Duodenal mucosa (tissue), 2 donors: ENCODE data around the gene CEP295NL.
A peak's percentile ranks its signal among the peaks of the same experiment; 100 is the strongest.

ENCODE experiments used
- H3K27ac ChIP-seq: one replicate; pipeline ENCODE4 v1.7.0; 2013; ENCODE audit warnings: low read depth, low read length
- H3K27me3 ChIP-seq, 2 donors: one replicate each; pipeline ENCODE4 v1.7.0; 2013; ENCODE audit warnings: low read length in 2 of 2, control low read depth in 1 of 2; ENCODE audit not compliant: insufficient read depth in 2 of 2, control insufficient read depth in 1 of 2
- H3K36me3 ChIP-seq, 2 donors: one replicate each; pipeline ENCODE4 v1.7.0; 2013; ENCODE audit warnings: low read length in 2 of 2, control low read depth in 1 of 2; ENCODE audit not compliant: insufficient read depth in 2 of 2, control insufficient read depth in 1 of 2
- H3K4me1 ChIP-seq, 2 donors: one replicate each; pipeline ENCODE4 v1.7.0; 2013; ENCODE audit warnings: low read length in 2 of 2, control low read depth in 1 of 2; ENCODE audit not compliant: insufficient read depth in 2 of 2, control insufficient read depth in 1 of 2
- H3K4me3 ChIP-seq, 2 donors: one replicate each; pipeline ENCODE4 v1.7.0; 2013; ENCODE audit warnings: low read length in 2 of 2, low read depth in 1 of 2
- H3K9ac ChIP-seq, 2 donors: one replicate each; pipeline ENCODE4 v1.7.0; 2013; ENCODE audit warnings: low read length in 2 of 2, low read depth in 1 of 2
- H3K9me3 ChIP-seq, 2 donors: one replicate each; pipeline ENCODE4 v1.7.0; 2013; ENCODE audit warnings: low read length in 2 of 2, control low read depth in 1 of 2; ENCODE audit not compliant: control insufficient read depth in 1 of 2

The CEP295NL gene

GRCh38 chr17:78929908-78930775 lies 27.1 kb upstream of the CEP295NL start:
- H3K9ac ChIP-seq = no peak overlapping the region
- H3K27me3 ChIP-seq = peaks cover 0 to 2% of the 10 kb centered on the region in 2 donors
- H3K4me1 ChIP-seq = peaks cover 16 to 18% of the 10 kb centered on the region in 2 donors
- H3K9me3 ChIP-seq = no peaks in the 10 kb centered on the region
- no peak overlapping the region for H3K4me3 ChIP-seq
- no peaks in the 10 kb centered on the region for H3K36me3 ChIP-seq
- H3K27ac ChIP-seq = no peak overlapping the region

DNA sequence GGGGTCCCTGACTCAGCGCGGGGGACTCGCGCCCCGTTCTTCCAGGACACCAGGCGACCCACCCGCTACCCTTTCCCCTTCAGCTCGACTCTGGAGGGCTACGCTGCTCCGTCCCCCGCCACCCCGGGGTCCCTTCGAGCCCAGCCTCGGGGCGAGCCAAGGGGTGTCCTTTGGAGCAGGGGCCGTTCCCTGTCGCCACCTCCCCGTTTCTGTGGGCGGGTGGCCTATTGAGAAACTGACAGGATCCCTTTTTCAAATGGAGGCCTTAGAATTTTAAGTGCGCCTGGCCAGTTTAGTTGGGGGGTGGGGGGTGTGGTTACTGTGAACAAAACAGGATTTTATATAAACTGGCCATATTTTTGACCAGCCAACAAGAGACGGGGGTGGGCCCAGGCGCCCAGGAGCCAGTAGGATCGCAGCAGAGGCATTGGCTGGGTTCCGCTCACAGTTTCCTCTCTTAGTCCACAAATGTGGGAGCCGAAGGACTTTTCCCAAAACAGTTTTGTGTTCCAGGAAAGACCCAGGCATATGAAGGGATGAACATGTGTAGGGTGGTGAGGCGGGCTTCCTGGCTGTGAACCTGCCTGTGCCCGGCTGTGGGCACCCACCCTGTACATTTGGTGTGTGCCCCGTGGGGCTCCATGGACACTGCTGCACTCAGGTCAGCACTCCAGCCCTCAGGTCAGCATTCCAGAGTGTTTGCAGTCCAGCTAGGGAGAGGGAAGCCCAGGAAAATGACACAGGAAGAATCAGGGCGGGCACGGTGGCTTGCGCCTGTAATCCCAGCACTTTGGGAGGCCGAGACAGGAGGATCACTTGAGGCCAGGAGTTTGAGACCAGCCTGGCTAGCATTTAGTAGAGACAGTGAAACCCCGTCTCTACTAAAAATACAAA lies 22.9 kb upstream of the CEP295NL start:
- peaks cover 14 to 17% of the 10 kb centered on the region in 2 donors for H3K4me1 ChIP-seq
- no peaks in the 10 kb centered on the region for H3K9me3 ChIP-seq
- H3K36me3 ChIP-seq = no peaks in the 10 kb centered on the region
- H3K27me3 ChIP-seq = peaks cover 0 to 2% of the 10 kb centered on the region in 2 donors
- peak overlapping the region; percentile 85 for H3K27ac ChIP-seq
- peak overlapping the region; percentile 15 to 48 for H3K4me3 ChIP-seq
- H3K9ac ChIP-seq = peak overlapping the region in 1 of 2 donors; percentile 57

GRCh38 chr17:78925234-78925633 lies 22.2 kb upstream of the CEP295NL start, which contains the start of gene TIMP2:
TSS of gene TIMP2 (minus strand) at chr17:78925387. CDS start at chr17:78925088, 299 bp downstream.
- peaks cover 14 to 21% of the 10 kb centered on the region in 2 donors for H3K4me1 ChIP-seq
- H3K27me3 ChIP-seq = peaks cover 0 to 2% of the 10 kb centered on the region in 2 donors
- H3K4me3 ChIP-seq = peak within 1 kb of the TSS; percentile 66 to 84
- H3K36me3 ChIP-seq = no peaks in the 10 kb centered on the region
- peak within 1 kb of the TSS; percentile 57 to 59 for H3K9ac ChIP-seq
- H3K27ac ChIP-seq = peak within 1 kb of the TSS; percentile 85
- no peaks in the 10 kb centered on the region for H3K9me3 ChIP-seq

DNA sequence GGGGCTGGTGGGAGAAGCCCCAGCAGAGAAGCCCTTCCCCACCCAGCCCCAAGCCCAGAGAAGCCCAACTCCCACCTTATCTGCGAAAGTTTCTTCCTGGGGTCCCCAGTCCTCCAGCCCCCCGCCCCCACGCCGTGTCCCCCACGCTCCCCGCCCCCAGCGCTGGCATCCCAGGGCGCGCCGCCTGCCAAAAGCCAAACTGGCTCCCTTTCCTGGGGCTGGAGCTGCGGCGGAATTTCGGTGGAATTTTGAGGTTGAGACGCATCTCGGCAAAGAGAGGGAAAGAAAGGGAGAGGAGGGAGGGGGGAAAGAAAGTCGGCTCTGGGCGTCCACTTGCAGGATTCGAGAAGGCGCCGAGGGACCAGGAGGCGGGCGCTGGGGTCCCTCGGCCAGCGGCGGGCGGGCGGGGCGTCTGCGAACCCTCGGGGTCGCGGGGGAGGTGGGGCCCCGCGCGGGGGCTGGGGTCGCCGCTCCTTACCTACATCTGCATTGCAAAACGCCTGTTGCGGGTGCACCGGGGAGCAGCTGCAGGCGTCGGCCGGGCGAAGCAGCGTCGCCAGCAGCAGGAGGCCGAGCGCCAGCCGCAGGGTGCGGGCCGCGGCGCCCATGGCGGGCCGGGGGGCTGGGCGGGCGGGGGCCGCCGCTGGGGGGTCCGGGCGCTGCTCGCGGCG lies 21.6 kb upstream of the CEP295NL start:
- Histone ChIP-seq H3K27ac (peak overlapping the region; percentile 62), H3K9me3 (no peaks in the 10 kb centered on the region), H3K4me1 (peaks cover 14 to 21% of the 10 kb centered on the region in 2 donors), H3K4me3 (peak overlapping the region; percentile 66 to 84), H3K9ac (peak overlapping the region; percentile 55 to 59), H3K27me3 (peaks cover 0 to under 1% of the 10 kb centered on the region in 2 donors), H3K36me3 (no peaks in the 10 kb centered on the region)

DNA sequence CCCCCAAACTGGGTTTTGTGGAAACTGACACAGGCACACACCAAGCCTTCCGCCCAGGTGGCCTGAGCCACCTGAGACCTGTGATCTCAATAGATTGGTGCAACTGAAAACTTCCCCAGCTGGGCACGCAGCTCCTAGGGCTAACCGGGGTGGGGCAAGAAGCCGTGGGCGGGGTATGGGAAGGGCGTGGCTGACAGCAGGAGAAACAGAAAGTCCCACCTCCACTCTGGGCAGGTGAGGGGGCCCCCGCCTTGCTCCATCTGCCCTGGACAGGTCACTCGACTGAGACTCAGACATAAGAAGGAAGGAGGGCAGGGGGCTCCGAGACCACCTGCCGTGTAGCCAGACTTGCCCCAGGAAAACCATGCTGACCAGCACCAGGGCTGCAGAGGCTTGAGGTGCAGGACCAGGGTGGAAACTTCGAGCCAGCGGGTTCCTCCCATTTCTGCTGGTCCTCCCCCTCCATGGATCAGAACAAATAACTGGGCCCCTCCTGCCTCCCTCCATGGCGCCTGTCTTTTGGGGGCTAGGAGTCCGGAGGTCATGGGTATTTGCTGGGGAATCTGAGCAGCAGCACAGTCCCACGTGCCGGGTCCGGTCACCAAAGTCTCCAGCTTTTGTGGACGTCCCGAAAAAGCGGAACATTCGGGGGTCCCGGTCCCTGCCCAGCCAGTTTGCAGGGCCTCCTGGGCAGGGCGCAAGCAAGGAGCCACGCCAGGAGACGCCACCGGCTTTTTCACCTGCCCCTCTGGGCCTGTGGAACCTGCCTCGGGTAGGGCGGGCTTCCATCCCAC lies 20.9 kb upstream of the CEP295NL start:
- Histone ChIP-seq H3K4me3 (peak overlapping the region; percentile 66 to 84), H3K27ac (peak overlapping the region; percentile 62), H3K36me3 (no peaks in the 10 kb centered on the region), H3K4me1 (peaks cover 14 to 21% of the 10 kb centered on the region in 2 donors), H3K9me3 (no peaks in the 10 kb centered on the region), H3K9ac (peak overlapping the region; percentile 55 to 59), H3K27me3 (no peaks in the 10 kb centered on the region)

- Histone ChIP-seq H3K27me3 (no peaks in the 10 kb centered on the region), H3K9me3 (no peaks in the 10 kb centered on the region), H3K36me3 (no peaks in the 10 kb centered on the region), H3K27ac (no peak overlapping the region), H3K4me1 (peaks cover 14 to 21% of the 10 kb centered on the region in 2 donors), H3K4me3 (peak overlapping the region; percentile 66 to 84), H3K9ac (peak overlapping the region; percentile 32 to 59)
Observed at GRCh38 chr17:78922816-78923498, 20.0 kb upstream of the CEP295NL start.

DNA sequence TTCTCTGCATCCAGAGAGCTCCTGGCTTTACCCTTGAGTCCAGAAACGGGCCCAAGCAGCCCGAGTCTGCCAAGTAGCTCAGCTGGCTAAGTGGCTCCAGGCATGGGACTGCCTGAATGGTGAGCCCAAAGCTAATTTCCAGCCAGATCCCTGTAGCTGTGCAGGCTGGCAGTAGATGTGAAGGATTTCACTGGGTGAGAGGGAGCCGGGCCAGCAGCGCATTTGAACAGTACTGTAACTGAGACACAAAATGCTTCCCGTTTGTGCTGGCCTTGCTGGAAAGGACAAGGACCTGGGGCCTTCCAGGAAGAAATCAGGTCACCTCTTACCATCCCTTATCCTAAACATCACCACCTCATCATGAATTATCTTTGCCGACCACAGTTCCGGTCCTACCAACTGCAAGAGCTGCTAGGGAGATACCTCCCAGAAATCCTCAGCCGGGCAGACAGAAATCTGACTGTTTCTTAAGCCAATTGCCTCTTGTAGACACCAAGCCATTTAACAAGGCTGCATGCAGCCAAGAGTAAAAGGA lies 18.5 kb upstream of the CEP295NL start:
- Histone ChIP-seq H3K9me3 (no peaks in the 10 kb centered on the region), H3K4me3 (no peak overlapping the region), H3K4me1 (peaks cover 17 to 21% of the 10 kb centered on the region in 2 donors), H3K9ac (no peak overlapping the region), H3K27ac (no peak overlapping the region), H3K27me3 (no peaks in the 10 kb centered on the region), H3K36me3 (no peaks in the 10 kb centered on the region)

DNA sequence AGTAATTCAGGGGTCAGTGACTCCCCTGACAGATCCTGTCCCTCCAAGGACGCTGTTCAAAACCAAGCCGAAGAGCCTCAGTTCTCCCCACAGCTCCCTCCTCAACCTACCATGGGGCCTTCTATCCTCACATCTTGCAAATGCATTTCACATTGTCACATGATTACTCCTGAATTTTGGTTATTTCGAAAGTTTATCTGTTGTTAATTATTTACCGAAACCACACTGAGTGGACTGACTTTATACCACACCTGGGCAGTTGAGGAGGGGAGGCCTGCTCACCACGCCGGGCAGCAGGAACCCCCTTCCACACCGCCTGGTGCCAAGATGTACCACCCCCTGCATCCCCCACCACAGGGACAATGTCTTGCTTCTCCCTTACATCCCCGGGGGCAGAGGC lies 17.5 kb upstream of the CEP295NL start:
- Histone ChIP-seq H3K9ac (no peak overlapping the region), H3K9me3 (no peaks in the 10 kb centered on the region), H3K27ac (no peak overlapping the region)

More for the DNA sequence above, 17.5 kb upstream of the CEP295NL start:
- Histone ChIP-seq H3K27me3 (no peaks in the 10 kb centered on the region), H3K36me3 (no peaks in the 10 kb centered on the region), H3K4me1 (peaks cover 24 to 26% of the 10 kb centered on the region in 2 donors), H3K4me3 (no peak overlapping the region)
